ENCODE measurements around the gene VSTM5. TPM values are rescaled to one million over a fixed set of nuclear protein-coding genes. Genes with fewer than 3 reads are reported as not detected.
A peak's percentile ranks its signal among the peaks of the same experiment; 100 is the strongest.

Gene VSTM5
- polyA plus RNA-seq, 1 experiment = 0.63 TPM

GRCh38 chr11:93801366-93801765 lies 49.1 kb downstream of the VSTM5 start:
- no peaks in the 10 kb centered on the region for H3K27me3 ChIP-seq (ENCODE audit: control insufficient read depth, insufficient read depth, low read length)
- H3K36me3 ChIP-seq (ENCODE audit: control insufficient read depth, insufficient read depth, low read length) = peaks cover 18% of the 10 kb centered on the region
- CTCF ChIA-PET = no interaction called here
- H3K4me3 ChIP-seq (ENCODE audit: low read depth, low read length) = no peak overlapping the region
- POLR2A ChIA-PET = no interaction called here
- no peak for TF ChIP-seq CTCF (IDR thresholded peaks at IDR 0.05; ENCODE audit: insufficient read depth, low read depth, low read length)
- no peak for DNase-seq (ENCODE audit: low read depth)

- no peaks in the 10 kb centered on the region for H3K27me3 ChIP-seq (ENCODE audit: control insufficient read depth, insufficient read depth, low read length)
- TF ChIP-seq CTCF (IDR thresholded peaks at IDR 0.05; ENCODE audit: insufficient read depth, low read depth, low read length) = no peak
- POLR2A ChIA-PET = no interaction called here
- no peak for DNase-seq (ENCODE audit: low read depth)
- peaks cover 21% of the 10 kb centered on the region for H3K36me3 ChIP-seq (ENCODE audit: control insufficient read depth, insufficient read depth, low read length)
- CTCF ChIA-PET = no interaction called here
- no peak overlapping the region for H3K4me3 ChIP-seq (ENCODE audit: low read depth, low read length)
These were observed 53.8 kb downstream of the VSTM5 start for GRCh38 chr11:93796441-93797231.

DNA sequence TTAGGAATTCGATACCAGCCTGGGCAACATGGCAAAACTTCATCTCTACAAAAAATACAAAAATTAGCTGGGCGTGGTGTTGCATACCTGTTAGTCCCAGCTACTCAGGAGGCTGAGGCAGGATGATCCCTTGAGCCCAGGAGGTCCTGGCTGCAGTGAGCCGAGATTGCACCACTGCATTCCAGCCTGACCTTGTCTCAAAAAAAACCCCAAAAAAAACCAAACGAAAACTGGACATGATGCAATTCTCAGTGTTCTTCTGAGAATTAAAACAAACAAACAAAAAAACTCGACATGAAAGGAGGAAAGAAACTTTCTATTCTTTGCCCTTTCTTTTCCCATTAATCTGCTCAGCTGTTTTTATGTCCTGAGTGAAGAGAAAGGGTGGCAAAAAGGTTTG lies 58.9 kb downstream of the VSTM5 start:
- H3K36me3 ChIP-seq (ENCODE audit: control insufficient read depth, insufficient read depth, low read length) = peaks cover 12% of the 10 kb centered on the region
- TF ChIP-seq CTCF (IDR thresholded peaks at IDR 0.05; ENCODE audit: insufficient read depth, low read depth, low read length) = no peak
- no peak overlapping the region for H3K4me3 ChIP-seq (ENCODE audit: low read depth, low read length)
- ChIA-PET POLR2A (no interaction called here), CTCF (no interaction called here)
- H3K27me3 ChIP-seq (ENCODE audit: control insufficient read depth, insufficient read depth, low read length) = no peaks in the 10 kb centered on the region
- no peak for DNase-seq (ENCODE audit: low read depth)

GRCh38 chr11:93784935-93785360 lies 65.5 kb downstream of the VSTM5 start:
- CTCF ChIA-PET = no interaction called here
- POLR2A ChIA-PET = no interaction called here
- no peaks in the 10 kb centered on the region for H3K27me3 ChIP-seq (ENCODE audit: control insufficient read depth, insufficient read depth, low read length)
- H3K4me3 ChIP-seq (ENCODE audit: low read depth, low read length) = peak overlapping the region; percentile 89
- no peak for TF ChIP-seq CTCF (IDR thresholded peaks at IDR 0.05; ENCODE audit: insufficient read depth, low read depth, low read length)
- H3K36me3 ChIP-seq (ENCODE audit: control insufficient read depth, insufficient read depth, low read length) = no peaks in the 10 kb centered on the region; the same call in 1 of the 2 replicates
- no peak for DNase-seq (ENCODE audit: low read depth)

GRCh38 chr11:93784145-93784934 lies 66.1 kb downstream of the VSTM5 start, which contains the start of gene MED17:
MED17 (plus strand) TSS chr11:93784282; CDS start chr11:93784514, 232 bp downstream.
- CTCF ChIA-PET = interaction anchor here (0.8 kb wide), 1 partner anchor 46 kb away, joined by 3 read pairs; no protein-coding TSS in a partner anchor

More at GRCh38 chr11:93784145-93784934, 66.1 kb downstream of the VSTM5 start, which contains the start of gene MED17:
- peak; percentile 55 for TF ChIP-seq CTCF (IDR thresholded peaks at IDR 0.05; ENCODE audit: insufficient read depth, low read depth, low read length)
- Histone ChIP-seq H3K36me3 (ENCODE audit: control insufficient read depth, insufficient read depth, low read length) (no peaks in the 10 kb centered on the region; the same call in 1 of the 2 replicates), H3K27me3 (ENCODE audit: control insufficient read depth, insufficient read depth, low read length) (no peaks in the 10 kb centered on the region), H3K4me3 (ENCODE audit: low read depth, low read length) (peak within 1 kb of the TSS; percentile 89)
- POLR2A ChIA-PET = interaction anchor here (1.0 to 1.1 kb wide), 3 partner anchors 44 to 345 kb away, joined by 3 to 8 read pairs (median 7); no protein-coding TSS in a partner anchor
- peak; percentile 63 for DNase-seq (ENCODE audit: low read depth)
